HG03064 (cell line): Measurements from ENCODE around the gene MAPK1IP1L.
"Not testable (repeated sequence)": the region's sequence is repeated elsewhere in the genome, so short reads cannot be mapped to it uniquely, and the experiment has no call there.

Experiments
- ATAC-seq: cut with Tn5 transposase; IDR thresholded peaks from one replicate; pipeline ENCODE4 v1.9.1; 2021; ENCODE audit warnings: low read depth; ENCODE audit not compliant: unreplicated experiment

Gene MAPK1IP1L

DNA sequence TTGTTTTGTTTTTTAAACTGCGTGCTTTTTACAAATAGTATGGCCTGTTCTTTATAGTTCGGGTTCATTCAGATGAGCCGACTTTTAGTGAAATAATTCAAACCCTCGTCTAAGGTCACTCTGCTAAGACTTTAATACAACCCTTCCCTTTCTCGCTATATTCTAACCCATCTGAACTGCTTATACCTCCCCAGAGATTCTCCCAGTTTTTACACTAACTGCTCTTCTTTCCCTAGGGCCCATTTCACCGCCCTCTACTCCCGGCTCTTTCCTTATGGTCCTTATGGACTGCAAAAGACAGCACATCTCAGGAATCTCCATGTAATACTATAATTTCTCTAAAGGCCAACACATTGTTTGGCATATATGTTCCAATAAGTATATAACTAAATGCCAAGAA, 2.1 kb downstream of the MAPK1IP1L start:
- ATAC-seq = no peak

- ATAC-seq = no peak
Observed at GRCh38 chr14:55054098-55054497, 2.7 kb downstream of the MAPK1IP1L start.

DNA sequence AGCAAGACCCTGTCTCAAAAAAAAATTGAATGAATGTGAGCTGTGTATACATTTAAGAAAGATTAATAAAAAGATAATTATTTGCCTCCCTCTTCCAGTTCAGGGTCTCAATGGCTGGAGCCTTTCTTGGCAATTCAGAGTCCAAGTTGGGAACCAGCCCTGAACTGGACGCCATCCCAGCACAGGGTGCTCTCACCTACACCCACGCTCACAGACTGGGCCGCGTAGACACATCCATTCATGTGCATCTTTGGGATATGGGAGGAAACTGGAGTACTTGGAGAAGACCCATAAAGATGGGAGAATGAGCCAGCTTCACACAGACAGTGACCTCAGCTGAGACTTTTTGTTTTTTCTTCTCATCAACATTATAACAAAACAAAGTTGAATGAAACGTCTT, 6.5 kb downstream of the MAPK1IP1L start:
- no peak for ATAC-seq

- no peak for ATAC-seq
Observed at GRCh38 chr14:55059333-55059732, 7.9 kb downstream of the MAPK1IP1L start.

DNA sequence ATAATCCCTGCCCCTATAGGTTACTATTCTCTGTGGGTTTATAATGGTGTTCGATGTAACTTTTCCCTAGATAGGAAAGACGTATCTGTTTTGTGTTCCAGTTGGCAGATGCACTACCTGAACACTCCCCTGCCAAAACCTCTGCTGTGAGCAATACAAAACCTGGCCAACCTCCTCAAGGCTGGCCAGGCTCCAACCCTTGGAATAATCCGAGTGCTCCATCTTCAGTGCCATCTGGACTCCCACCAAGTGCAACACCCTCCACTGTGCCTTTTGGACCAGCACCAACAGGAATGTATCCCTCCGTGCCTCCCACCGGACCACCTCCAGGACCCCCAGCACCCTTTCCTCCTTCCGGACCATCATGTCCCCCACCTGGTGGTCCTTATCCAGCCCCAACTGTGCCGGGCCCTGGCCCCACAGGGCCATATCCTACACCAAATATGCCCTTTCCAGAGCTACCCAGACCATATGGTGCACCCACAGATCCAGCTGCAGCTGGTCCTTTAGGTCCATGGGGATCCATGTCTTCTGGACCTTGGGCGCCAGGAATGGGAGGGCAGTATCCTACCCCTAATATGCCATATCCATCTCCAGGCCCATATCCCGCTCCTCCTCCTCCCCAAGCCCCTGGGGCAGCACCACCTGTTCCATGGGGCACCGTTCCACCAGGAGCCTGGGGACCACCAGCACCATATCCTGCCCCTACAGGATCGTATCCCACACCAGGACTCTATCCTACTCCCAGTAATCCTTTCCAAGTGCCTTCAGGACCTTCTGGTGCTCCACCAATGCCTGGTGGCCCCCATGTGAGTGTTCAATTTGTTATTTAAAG, 11.3 kb downstream of the MAPK1IP1L start:
- no peak for ATAC-seq

GRCh38 chr14:55064896-55065295, 13.4 kb downstream of the MAPK1IP1L start:
- ATAC-seq = not testable (repeated sequence)

DNA sequence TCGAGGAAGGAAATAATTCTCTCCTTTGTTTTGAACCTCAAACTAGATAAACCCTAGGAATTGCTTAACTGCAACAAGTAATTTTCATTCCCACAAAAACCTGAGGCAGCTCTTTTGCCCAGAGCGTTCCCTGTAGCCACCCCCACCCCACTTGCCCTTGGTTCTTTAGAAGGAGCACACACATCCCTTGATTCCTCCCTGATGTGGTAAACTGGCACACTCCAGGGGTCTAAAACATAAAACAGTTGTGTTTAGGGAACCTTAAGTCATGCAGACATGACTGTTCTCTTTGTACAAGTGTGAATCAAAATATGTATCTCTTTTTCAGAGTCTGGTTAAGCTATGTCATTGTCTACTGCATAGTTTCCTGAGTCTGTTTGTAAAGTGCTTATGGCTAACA, 14.0 kb downstream of the MAPK1IP1L start:
- no peak for ATAC-seq

DNA sequence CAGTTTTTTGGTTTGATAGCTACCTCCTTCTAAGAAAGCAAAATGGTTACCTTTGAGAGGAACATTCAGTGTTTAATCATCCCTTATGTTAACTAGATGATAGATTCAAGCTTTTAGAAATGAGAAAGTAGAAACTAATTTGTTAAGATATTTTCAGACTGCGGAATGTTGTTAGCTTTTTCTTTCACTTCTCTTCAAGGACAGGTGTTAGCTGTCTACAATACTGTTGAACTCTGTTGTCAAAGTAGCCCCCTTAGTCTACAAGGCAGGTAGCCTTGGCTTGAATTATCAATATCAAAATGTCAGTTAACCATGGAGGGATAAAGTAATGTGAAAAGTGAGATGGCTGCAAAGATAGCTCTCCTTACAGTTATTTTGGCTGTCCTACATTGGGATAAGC, 14.8 kb downstream of the MAPK1IP1L start:
- ATAC-seq = no peak

GRCh38 chr14:55070981-55071411, 19.5 kb downstream of the MAPK1IP1L start:
- ATAC-seq = no peak

- ATAC-seq = peak; percentile 52
Observed at GRCh38 chr14:55071870-55072640, 20.6 kb downstream of the MAPK1IP1L start.

GRCh38 chr14:55073856-55074255, 22.4 kb downstream of the MAPK1IP1L start:
- no peak for ATAC-seq

GRCh38 chr14:55074662-55075061, 23.2 kb downstream of the MAPK1IP1L start:
- ATAC-seq = peak; percentile 34

DNA sequence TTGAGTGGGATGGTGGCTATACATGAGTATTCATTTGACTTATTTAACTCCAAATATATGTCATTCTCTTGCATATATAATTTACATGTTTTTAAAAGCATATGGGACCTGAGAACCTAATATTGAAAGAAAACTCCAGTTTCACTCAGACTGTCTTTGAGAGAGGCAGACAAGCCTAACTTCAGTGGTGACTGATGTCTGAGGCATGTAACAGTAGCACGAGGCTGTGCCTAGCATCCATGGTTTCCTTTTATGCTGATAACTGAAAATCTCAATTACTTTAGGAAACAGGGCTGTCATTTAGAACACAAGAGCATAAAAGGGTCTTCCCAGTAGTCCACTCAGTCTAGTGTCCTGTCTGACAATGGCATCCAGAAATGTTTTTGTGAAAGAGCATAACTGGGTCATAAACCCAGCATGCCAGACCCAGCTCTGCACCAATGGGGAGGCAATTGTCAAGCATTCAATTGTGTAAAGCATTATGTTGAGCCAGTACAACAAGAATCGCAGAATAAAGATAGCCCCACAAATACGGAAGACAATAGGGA, 24.3 kb downstream of the MAPK1IP1L start:
- ATAC-seq = no peak

- ATAC-seq = no peak
Observed at GRCh38 chr14:55077170-55078151, 26.0 kb downstream of the MAPK1IP1L start.

- ATAC-seq = not testable (repeated sequence)
Observed at GRCh38 chr14:55079961-55080360, 28.5 kb downstream of the MAPK1IP1L start.

- no peak for ATAC-seq
Observed at GRCh38 chr14:55084401-55085059, 33.1 kb downstream of the MAPK1IP1L start.

- ATAC-seq = no peak
Observed at GRCh38 chr14:55085060-55085660, 33.7 kb downstream of the MAPK1IP1L start.

- no peak for ATAC-seq
Observed at GRCh38 chr14:55086938-55087337, 35.5 kb downstream of the MAPK1IP1L start.

DNA sequence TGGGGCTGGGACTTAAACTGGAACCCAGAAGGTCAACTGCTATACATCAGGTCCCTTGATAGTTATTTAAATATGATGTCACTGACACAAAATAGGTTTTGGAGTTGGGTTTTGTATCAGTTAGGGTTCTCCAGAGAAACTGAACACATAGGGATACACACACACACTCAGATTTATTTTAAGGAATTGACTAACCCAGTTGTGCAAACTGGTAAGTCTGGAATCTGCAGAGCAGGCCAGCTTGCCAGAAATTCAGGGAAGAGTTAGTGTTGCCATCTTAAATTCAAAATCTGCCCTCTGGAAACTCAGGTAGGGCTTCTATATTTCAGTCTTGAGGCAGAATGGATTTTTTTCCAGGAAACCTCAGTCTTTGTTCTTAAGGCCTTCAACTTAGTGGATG, 36.9 kb downstream of the MAPK1IP1L start:
- ATAC-seq = no peak
